IPS-11a (cell line): ENCODE data around the gene OSM.

Experiments
- H3K4me3 ChIP-seq: one replicate; pipeline ENCODE4 v1.5.1; 2013; ENCODE audit warnings: low read depth, low read length, control low read depth

Gene OSM

GRCh38 chr22:30285846-30286200, 19.2 kb upstream of the OSM start:
- H3K4me3 ChIP-seq = no peak overlapping the region

GRCh38 chr22:30285176-30285845, 18.7 kb upstream of the OSM start:
- H3K4me3 ChIP-seq = no peak overlapping the region

- H3K4me3 ChIP-seq = no peak overlapping the region
These were observed 18.0 kb upstream of the OSM start for GRCh38 chr22:30284666-30285065.

- no peak overlapping the region for H3K4me3 ChIP-seq
These were observed 17.5 kb upstream of the OSM start for GRCh38 chr22:30284172-30284571.

- H3K4me3 ChIP-seq = no peak overlapping the region
These were observed 16.7 kb upstream of the OSM start for GRCh38 chr22:30283342-30283741.

- no peak overlapping the region for H3K4me3 ChIP-seq
These were observed 16.0 kb upstream of the OSM start for GRCh38 chr22:30282616-30283046.

- H3K4me3 ChIP-seq = no peak overlapping the region
These were observed 13.9 kb upstream of the OSM start for GRCh38 chr22:30280505-30280904.

GRCh38 chr22:30279932-30280331, 13.3 kb upstream of the OSM start:
- H3K4me3 ChIP-seq = no peak overlapping the region

GRCh38 chr22:30279046-30279788, 12.6 kb upstream of the OSM start:
- H3K4me3 ChIP-seq = no peak overlapping the region

GRCh38 chr22:30277547-30278344, 11.1 kb upstream of the OSM start:
- H3K4me3 ChIP-seq = no peak overlapping the region

GRCh38 chr22:30276039-30276438, 9.4 kb upstream of the OSM start:
- no peak overlapping the region for H3K4me3 ChIP-seq

GRCh38 chr22:30275625-30276024, 9.0 kb upstream of the OSM start:
- no peak overlapping the region for H3K4me3 ChIP-seq

- H3K4me3 ChIP-seq = no peak overlapping the region
These were observed 7.8 kb upstream of the OSM start for GRCh38 chr22:30274437-30274812.

GRCh38 chr22:30273711-30274436, 7.2 kb upstream of the OSM start:
- no peak overlapping the region for H3K4me3 ChIP-seq

GRCh38 chr22:30272781-30273601, 6.3 kb upstream of the OSM start:
- no peak overlapping the region for H3K4me3 ChIP-seq

GRCh38 chr22:30270832-30271231, 4.2 kb upstream of the OSM start:
- no peak overlapping the region for H3K4me3 ChIP-seq

GRCh38 chr22:30268331-30268730, 1.7 kb upstream of the OSM start:
- H3K4me3 ChIP-seq = no peak overlapping the region

- no peak overlapping the region for H3K4me3 ChIP-seq
These were observed 991 bp upstream of the OSM start for GRCh38 chr22:30267382-30268302.

GRCh38 chr22:30265823-30266444, 717 bp downstream of the OSM start:
- H3K4me3 ChIP-seq = no peak overlapping the region
